ENCODE measurements around the gene NTM. TPM values are rescaled to one million over a fixed set of nuclear protein-coding genes. Genes with fewer than 3 reads are reported as not detected.

Gene NTM
- total RNA-seq, 1 experiment from 2014 or later: 9.9 TPM

DNA sequence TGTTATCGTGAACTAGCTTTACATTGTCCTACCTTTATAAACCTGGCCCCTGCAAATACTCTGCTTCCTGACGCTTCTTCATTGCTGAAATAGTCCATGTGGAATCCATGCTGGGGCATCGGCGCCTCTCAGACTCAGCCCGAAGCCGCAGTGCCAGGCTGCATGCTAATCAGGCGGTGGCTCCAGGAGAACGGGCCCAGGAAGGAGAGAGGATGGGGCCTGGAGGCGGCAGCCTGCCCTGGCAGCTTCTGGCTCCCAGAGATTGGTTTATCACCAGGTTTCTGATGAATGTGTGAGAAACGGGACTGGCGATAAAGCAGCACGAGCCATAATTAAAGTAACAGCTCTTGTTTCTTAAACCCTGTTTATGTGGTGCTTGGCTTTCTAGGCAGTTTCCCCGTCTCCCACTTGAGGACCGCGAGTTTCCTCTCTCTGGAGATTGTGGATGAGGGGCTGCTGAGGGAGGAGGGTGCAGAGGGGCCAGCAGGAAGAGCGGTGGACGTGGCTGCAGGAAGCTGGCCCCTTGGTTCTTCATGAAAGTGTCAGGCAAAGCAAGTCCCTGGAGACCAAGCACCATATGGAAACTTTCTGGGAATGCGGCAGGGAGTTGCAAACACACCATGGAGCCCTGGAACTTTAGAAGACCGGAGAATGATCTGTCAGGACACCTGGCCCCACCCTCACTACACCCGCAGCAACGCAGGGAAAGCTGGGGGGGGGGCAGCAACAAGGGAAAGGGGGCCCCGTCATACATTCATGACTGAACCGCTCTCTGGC lies 93.4 kb downstream of the NTM start:
- WGBS (ENCODE audit: extremely low coverage, insufficient read length, low lambda C conversion rate): no CpG with 5 or more reads among the region's 23 CpGs

More for the DNA sequence above, 93.4 kb downstream of the NTM start:
- Histone ChIP-seq H2BK120ac (ENCODE audit: low read depth, low read length, poor library complexity, severe bottlenecking) (no peak overlapping the region), H4K91ac (ENCODE audit: insufficient read length, low read depth, low read length) (no peak overlapping the region), H3K4me1 (ENCODE audit: insufficient read depth, low read length) (0 out of 2 replicates have a peak, but pooled peaks cover 3% of the 10 kb centered on the region), H3K79me2 (ENCODE audit: insufficient read depth, low read length) (no peaks in the 10 kb centered on the region), H3K56ac (ENCODE audit: insufficient read length, low read depth, low read length) (no peak overlapping the region), H3K27ac (ENCODE audit: insufficient read length, low read depth, low read length) (no peak overlapping the region), H2AFZ (ENCODE audit: low read length) (no peak overlapping the region), H4K5ac (ENCODE audit: insufficient read length, low read depth, low read length) (no peak overlapping the region), H2BK12ac (ENCODE audit: insufficient read length, low read depth, low read length) (no peak overlapping the region), H3T11ph (ENCODE audit: low read length) (no peak overlapping the region), H3K9ac (ENCODE audit: extremely low read depth, insufficient read length, low read length) (no peak overlapping the region), H4K20me1 (ENCODE audit: control insufficient read depth, insufficient read depth, insufficient read length) (no peaks in the 10 kb centered on the region), H3K18ac (ENCODE audit: insufficient read length, low read depth, low read length) (no peak overlapping the region), H3K23ac (ENCODE audit: insufficient read length, low read depth, low read length) (no peak overlapping the region), H2AK5ac (ENCODE audit: insufficient read length, low read length) (no peak overlapping the region), H3K14ac (ENCODE audit: insufficient read depth, low read length) (no peak overlapping the region), H4K8ac (replicated peaks; ENCODE audit: insufficient read length, low read depth, low read length) (no peak overlapping the region), H3K4me2 (ENCODE audit: insufficient read depth, insufficient read length, low read length) (no peak overlapping the region), H2BK15ac (ENCODE audit: low read depth, low read length) (no peak overlapping the region), H3K4ac (ENCODE audit: low read depth, low read length) (no peak overlapping the region), H2BK5ac (ENCODE audit: insufficient read length, low read length) (no peak overlapping the region), H2BK20ac (ENCODE audit: low read depth, low read length, poor library complexity, severe bottlenecking) (no peak overlapping the region), H3K23me2 (ENCODE audit: insufficient read length, low read depth, low read length, poor library complexity, severe bottlenecking) (no peaks in the 10 kb centered on the region), H3K27me3 (ENCODE audit: insufficient read depth, low read length) (no peaks in the 10 kb centered on the region), H3K9me3 (ENCODE audit: control insufficient read depth, low read depth, low read length) (no peaks in the 10 kb centered on the region), H3K79me1 (ENCODE audit: insufficient read depth, low read depth, low read length, poor library complexity, severe bottlenecking) (no peaks in the 10 kb centered on the region)
- H3K9me3 Mint-ChIP-seq: no peaks in the 10 kb centered on the region; a peak in 1 of 5 replicates
- H3K27me3 Mint-ChIP-seq (ENCODE audit: low read depth): no peaks in the 10 kb centered on the region; the same call in 1 of the 2 replicates
- no peaks in the 10 kb centered on the region for H3K36me3 Mint-ChIP-seq (ENCODE audit: insufficient read depth in 1 of 3, low read depth in 3 of 3)
- DNase-seq: no peak
- peaks cover 22 to 34% of the 10 kb centered on the region in 2 experiments for H3K4me1 Mint-ChIP-seq
- H3K4me3 Mint-ChIP-seq: no peak overlapping the region
- TF ChIP-seq, protein P1, sequence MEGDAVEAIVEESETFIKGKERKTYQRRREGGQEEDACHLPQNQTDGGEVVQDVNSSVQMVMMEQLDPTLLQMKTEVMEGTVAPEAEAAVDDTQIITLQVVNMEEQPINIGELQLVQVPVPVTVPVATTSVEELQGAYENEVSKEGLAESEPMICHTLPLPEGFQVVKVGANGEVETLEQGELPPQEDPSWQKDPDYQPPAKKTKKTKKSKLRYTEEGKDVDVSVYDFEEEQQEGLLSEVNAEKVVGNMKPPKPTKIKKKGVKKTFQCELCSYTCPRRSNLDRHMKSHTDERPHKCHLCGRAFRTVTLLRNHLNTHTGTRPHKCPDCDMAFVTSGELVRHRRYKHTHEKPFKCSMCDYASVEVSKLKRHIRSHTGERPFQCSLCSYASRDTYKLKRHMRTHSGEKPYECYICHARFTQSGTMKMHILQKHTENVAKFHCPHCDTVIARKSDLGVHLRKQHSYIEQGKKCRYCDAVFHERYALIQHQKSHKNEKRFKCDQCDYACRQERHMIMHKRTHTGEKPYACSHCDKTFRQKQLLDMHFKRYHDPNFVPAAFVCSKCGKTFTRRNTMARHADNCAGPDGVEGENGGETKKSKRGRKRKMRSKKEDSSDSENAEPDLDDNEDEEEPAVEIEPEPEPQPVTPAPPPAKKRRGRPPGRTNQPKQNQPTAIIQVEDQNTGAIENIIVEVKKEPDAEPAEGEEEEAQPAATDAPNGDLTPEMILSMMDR (conservative IDR thresholded peaks at IDR 0.05): no peak
- no peak overlapping the region for H3K27ac Mint-ChIP-seq
